Measurements from ENCODE around the gene JAM2. TPM values are rescaled to one million over a fixed set of nuclear protein-coding genes. Genes with fewer than 3 reads are reported as not detected.
A peak's percentile ranks its signal among the peaks of the same experiment; 100 is the strongest.

JAM2 gene
- total and polyA plus RNA-seq, 2 donors: 25.3 to 62.1 TPM

- 66% methylated on average over 8 of the region's 8 CpGs for WGBS
- no peaks in the 10 kb centered on the region for H3K4me1 ChIP-seq (ENCODE audit: insufficient read depth)
- H3K36me3 ChIP-seq (ENCODE audit: insufficient read depth): no peaks in the 10 kb centered on the region
- H3K4me3 ChIP-seq (ENCODE audit: low read depth, low read length): no peak overlapping the region
- no peak for DNase-seq (ENCODE audit: extremely low spot score)
- no peak overlapping the region for H3K27ac ChIP-seq (ENCODE audit: low read depth)
These were observed 3.7 kb upstream of the JAM2 start for GRCh38 chr21:25635310-25635709.

GRCh38 chr21:25636727-25637126, 2.3 kb upstream of the JAM2 start:
- Histone ChIP-seq H3K36me3 (ENCODE audit: insufficient read depth) (no peaks in the 10 kb centered on the region), H3K4me3 (ENCODE audit: low read depth, low read length) (no peak overlapping the region), H3K27ac (ENCODE audit: low read depth) (no peak overlapping the region), H3K4me1 (ENCODE audit: insufficient read depth) (no peaks in the 10 kb centered on the region)
- no peak for DNase-seq (ENCODE audit: extremely low spot score)
- 88% methylated on average over 2 of the region's 2 CpGs for WGBS

- 22% methylated on average over 5 of the region's 5 CpGs for WGBS
These were observed 1.0 kb upstream of the JAM2 start for GRCh38 chr21:25637851-25638659.

GRCh38 chr21:25639551-25640201, 618 bp downstream of the JAM2 start:
- Histone ChIP-seq H3K27ac (ENCODE audit: low read depth) (peak overlapping the region; percentile 49), H3K36me3 (ENCODE audit: insufficient read depth) (no peaks in the 10 kb centered on the region), H3K4me3 (ENCODE audit: low read depth, low read length) (peak overlapping the region; percentile 67), H3K4me1 (ENCODE audit: insufficient read depth) (no peaks in the 10 kb centered on the region)
- WGBS: under 1% methylated on average over 40 of the region's 40 CpGs
- DNase-seq (ENCODE audit: extremely low spot score): no peak

More at GRCh38 chr21:25637851-25638659, 1.0 kb upstream of the JAM2 start:
- no peak overlapping the region for H3K27ac ChIP-seq (ENCODE audit: low read depth)
- H3K36me3 ChIP-seq (ENCODE audit: insufficient read depth): no peaks in the 10 kb centered on the region
- no peak for DNase-seq (ENCODE audit: extremely low spot score)
- H3K4me1 ChIP-seq (ENCODE audit: insufficient read depth): no peaks in the 10 kb centered on the region
- no peak overlapping the region for H3K4me3 ChIP-seq (ENCODE audit: low read depth, low read length)

GRCh38 chr21:25640202-25640942, 1.3 kb downstream of the JAM2 start:
- no peaks in the 10 kb centered on the region for H3K4me1 ChIP-seq (ENCODE audit: insufficient read depth)
- DNase-seq (ENCODE audit: extremely low spot score): no peak
- WGBS: 7% methylated on average over 27 of the region's 27 CpGs
- H3K4me3 ChIP-seq (ENCODE audit: low read depth, low read length): peak overlapping the region; percentile 67
- no peak overlapping the region for H3K27ac ChIP-seq (ENCODE audit: low read depth)
- no peaks in the 10 kb centered on the region for H3K36me3 ChIP-seq (ENCODE audit: insufficient read depth)

GRCh38 chr21:25640943-25641292, 1.9 kb downstream of the JAM2 start:
- no peak for DNase-seq (ENCODE audit: extremely low spot score)
- Histone ChIP-seq H3K27ac (ENCODE audit: low read depth) (no peak overlapping the region), H3K36me3 (ENCODE audit: insufficient read depth) (no peaks in the 10 kb centered on the region), H3K4me3 (ENCODE audit: low read depth, low read length) (no peak overlapping the region), H3K4me1 (ENCODE audit: insufficient read depth) (no peaks in the 10 kb centered on the region)
- WGBS: 60% methylated on average over 5 of the region's 5 CpGs

GRCh38 chr21:25643486-25643885, 4.4 kb downstream of the JAM2 start:
- no peak for DNase-seq (ENCODE audit: extremely low spot score)
- no peaks in the 10 kb centered on the region for H3K4me1 ChIP-seq (ENCODE audit: insufficient read depth)
- no peak overlapping the region for H3K27ac ChIP-seq (ENCODE audit: low read depth)
- no peak overlapping the region for H3K4me3 ChIP-seq (ENCODE audit: low read depth, low read length)
- no peaks in the 10 kb centered on the region for H3K36me3 ChIP-seq (ENCODE audit: insufficient read depth)
- WGBS: 90% methylated on average over 4 of the region's 4 CpGs

- DNase-seq (ENCODE audit: extremely low spot score): no peak
- Histone ChIP-seq H3K4me1 (ENCODE audit: insufficient read depth) (no peaks in the 10 kb centered on the region), H3K4me3 (ENCODE audit: low read depth, low read length) (no peak overlapping the region), H3K27ac (ENCODE audit: low read depth) (no peak overlapping the region), H3K36me3 (ENCODE audit: insufficient read depth) (no peaks in the 10 kb centered on the region)
- WGBS: 31% methylated on average over 1 of the region's 1 CpG
These were observed 7.4 kb downstream of the JAM2 start for GRCh38 chr21:25646474-25646873.

GRCh38 chr21:25647647-25648046, 8.6 kb downstream of the JAM2 start:
- Histone ChIP-seq H3K36me3 (ENCODE audit: insufficient read depth) (no peaks in the 10 kb centered on the region), H3K4me3 (ENCODE audit: low read depth, low read length) (no peak overlapping the region), H3K27ac (ENCODE audit: low read depth) (no peak overlapping the region), H3K4me1 (ENCODE audit: insufficient read depth) (no peaks in the 10 kb centered on the region)
- DNase-seq (ENCODE audit: extremely low spot score): no peak
- WGBS: 63% methylated on average over 5 of the region's 5 CpGs

- no peaks in the 10 kb centered on the region for H3K4me1 ChIP-seq (ENCODE audit: insufficient read depth)
- WGBS: 88% methylated on average over 7 of the region's 7 CpGs
- no peak overlapping the region for H3K4me3 ChIP-seq (ENCODE audit: low read depth, low read length)
- no peak overlapping the region for H3K27ac ChIP-seq (ENCODE audit: low read depth)
- no peaks in the 10 kb centered on the region for H3K36me3 ChIP-seq (ENCODE audit: insufficient read depth)
- DNase-seq (ENCODE audit: extremely low spot score): no peak
These were observed 10.1 kb downstream of the JAM2 start for GRCh38 chr21:25649146-25649545.

- Histone ChIP-seq H3K4me1 (ENCODE audit: insufficient read depth) (no peaks in the 10 kb centered on the region), H3K4me3 (ENCODE audit: low read depth, low read length) (no peak overlapping the region), H3K36me3 (ENCODE audit: insufficient read depth) (no peaks in the 10 kb centered on the region), H3K27ac (ENCODE audit: low read depth) (no peak overlapping the region)
- DNase-seq (ENCODE audit: extremely low spot score): no peak
- WGBS: 89% methylated on average over 2 of the region's 2 CpGs
These were observed 17.4 kb downstream of the JAM2 start for GRCh38 chr21:25656412-25656811.

- no peak overlapping the region for H3K4me3 ChIP-seq (ENCODE audit: low read depth, low read length)
- DNase-seq (ENCODE audit: extremely low spot score): no peak
- no peaks in the 10 kb centered on the region for H3K36me3 ChIP-seq (ENCODE audit: insufficient read depth)
- no peaks in the 10 kb centered on the region for H3K4me1 ChIP-seq (ENCODE audit: insufficient read depth)
- WGBS: 98% methylated on average over 2 of the region's 2 CpGs
- no peak overlapping the region for H3K27ac ChIP-seq (ENCODE audit: low read depth)
These were observed 18.1 kb downstream of the JAM2 start for GRCh38 chr21:25657140-25657539.

GRCh38 chr21:25658427-25659035, 19.5 kb downstream of the JAM2 start:
- Histone ChIP-seq H3K27ac (ENCODE audit: low read depth) (no peak overlapping the region), H3K4me1 (ENCODE audit: insufficient read depth) (no peaks in the 10 kb centered on the region), H3K36me3 (ENCODE audit: insufficient read depth) (no peaks in the 10 kb centered on the region), H3K4me3 (ENCODE audit: low read depth, low read length) (no peak overlapping the region)
- no peak for DNase-seq (ENCODE audit: extremely low spot score)
- WGBS: 18% methylated on average over 1 of the region's 1 CpG
